GM21528 (cell line): ENCODE results near the gene EIF1.

Experiments
- ATAC-seq: cut with Tn5 transposase; IDR thresholded peaks from one replicate; pipeline ENCODE4 v1.9.1; 2021; ENCODE audit warnings: mild to moderate bottlenecking, moderate library complexity; ENCODE audit not compliant: unreplicated experiment, low FRiP score

Gene EIF1

GRCh38 chr17:41654678-41655607 lies 33.7 kb upstream of the EIF1 start:
- ATAC-seq, result no peak

DNA sequence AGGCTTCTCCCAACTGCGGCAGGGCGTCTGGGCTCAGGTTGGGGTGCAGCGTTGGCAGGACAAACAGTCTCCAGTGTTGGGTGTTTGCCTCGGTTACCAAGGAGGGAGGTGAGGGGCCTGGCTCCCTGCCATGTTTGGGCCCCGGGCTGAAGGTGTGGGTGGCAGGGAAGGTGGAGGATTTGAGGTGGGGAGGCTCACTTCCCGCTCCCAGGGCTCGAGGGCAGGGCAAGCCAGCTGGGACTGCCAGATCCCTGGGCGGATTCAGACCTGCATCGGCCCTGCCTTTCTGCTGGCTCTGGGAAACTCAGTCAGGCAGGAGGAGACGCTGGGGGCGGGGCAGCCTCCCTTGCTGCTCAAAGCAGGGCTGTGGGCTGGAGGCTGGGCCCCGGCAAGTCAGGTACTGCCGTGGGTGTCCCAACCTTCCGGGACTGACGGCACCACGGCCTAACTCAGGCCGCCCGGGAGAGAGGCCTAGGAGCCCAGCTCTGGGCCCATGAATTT lies 33.0 kb upstream of the EIF1 start:
- no peak for ATAC-seq

DNA sequence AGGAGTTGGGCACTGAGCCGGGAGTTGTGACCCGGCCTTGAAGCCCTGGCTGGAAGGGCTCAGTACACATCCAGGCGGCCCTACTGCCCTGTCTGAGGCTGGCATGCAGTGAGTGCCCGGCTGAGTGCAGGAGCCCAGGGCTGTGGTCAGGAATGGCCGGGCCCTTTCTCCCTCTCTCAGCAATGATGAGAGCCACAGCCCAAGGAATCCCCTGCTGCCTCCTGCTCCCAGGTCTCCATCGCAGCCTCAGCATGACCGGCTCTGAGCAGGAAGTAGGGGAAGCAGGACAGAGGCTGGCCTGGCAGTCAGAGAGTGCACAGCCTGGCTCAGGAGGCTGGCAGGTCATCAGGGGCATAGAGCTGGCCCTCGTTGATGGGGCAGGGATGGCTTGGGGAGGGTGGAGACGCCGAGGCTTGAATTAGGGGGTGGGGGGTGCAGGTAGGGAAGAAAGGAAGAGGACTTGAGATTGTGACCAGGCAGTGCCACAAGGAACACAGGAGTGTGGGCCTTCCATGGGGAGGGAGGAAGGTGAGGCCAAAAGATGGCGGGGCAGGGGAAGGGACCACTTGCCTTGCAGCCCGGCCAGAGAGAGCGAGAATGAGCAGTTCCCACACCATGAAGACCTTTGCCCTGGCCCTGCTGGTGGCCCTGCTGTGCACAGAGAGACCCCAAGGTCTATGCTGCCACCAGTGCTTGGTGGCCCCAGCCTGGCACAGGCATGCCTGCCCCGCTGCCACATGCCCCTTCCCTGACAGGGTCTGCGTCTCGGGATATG lies 32.2 kb upstream of the EIF1 start:
- no peak for ATAC-seq

DNA sequence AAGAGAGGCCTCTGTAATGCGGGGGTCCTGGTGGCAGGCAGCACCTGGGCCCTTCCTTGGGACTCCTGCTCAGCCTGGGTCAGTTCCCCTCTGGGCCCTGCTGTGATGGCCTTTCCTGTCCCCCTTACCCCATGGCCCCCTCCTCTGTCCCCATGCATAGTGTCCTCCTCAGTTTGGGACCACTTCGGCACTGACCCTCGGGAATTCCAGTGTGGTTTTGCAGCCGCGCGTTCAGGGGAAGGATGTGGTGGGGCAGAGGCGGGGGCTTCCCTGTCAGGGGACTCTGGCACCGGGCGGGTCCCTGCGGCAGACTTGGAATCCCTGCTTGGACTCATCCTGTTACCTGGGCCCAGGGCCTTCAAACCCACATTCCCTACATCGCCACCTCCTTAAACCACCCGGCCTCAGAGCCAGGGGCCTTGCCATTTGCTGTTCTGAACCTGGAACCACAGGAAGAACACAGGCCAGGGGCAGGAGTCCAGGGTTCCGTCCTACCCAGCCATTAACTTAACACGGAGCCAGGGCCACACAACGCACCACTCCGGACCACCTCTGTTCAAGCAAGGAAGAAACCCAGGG lies 31.4 kb upstream of the EIF1 start:
- ATAC-seq, result no peak

DNA sequence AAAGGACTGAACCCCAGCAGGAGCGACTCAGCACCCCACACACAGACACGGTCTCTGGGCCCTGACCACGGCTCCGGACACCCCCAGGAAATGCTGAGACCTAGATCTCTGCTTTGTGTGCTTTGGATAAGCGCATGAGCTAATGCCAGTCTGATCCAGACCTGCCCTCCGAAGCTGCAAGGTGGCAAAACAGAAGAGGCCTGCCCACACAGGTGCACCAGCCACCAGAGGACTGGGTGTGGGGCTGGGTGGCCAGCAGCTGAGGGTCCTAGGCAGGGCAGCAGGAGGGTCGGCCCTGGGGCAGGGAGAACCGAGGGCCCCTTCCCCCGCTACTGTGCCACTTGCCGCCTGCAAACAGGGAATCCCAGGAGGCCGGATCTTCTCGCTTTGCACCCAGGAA lies 30.7 kb upstream of the EIF1 start:
- ATAC-seq, result no peak

GRCh38 chr17:41658846-41659245 lies 29.8 kb upstream of the EIF1 start:
- no peak for ATAC-seq

DNA sequence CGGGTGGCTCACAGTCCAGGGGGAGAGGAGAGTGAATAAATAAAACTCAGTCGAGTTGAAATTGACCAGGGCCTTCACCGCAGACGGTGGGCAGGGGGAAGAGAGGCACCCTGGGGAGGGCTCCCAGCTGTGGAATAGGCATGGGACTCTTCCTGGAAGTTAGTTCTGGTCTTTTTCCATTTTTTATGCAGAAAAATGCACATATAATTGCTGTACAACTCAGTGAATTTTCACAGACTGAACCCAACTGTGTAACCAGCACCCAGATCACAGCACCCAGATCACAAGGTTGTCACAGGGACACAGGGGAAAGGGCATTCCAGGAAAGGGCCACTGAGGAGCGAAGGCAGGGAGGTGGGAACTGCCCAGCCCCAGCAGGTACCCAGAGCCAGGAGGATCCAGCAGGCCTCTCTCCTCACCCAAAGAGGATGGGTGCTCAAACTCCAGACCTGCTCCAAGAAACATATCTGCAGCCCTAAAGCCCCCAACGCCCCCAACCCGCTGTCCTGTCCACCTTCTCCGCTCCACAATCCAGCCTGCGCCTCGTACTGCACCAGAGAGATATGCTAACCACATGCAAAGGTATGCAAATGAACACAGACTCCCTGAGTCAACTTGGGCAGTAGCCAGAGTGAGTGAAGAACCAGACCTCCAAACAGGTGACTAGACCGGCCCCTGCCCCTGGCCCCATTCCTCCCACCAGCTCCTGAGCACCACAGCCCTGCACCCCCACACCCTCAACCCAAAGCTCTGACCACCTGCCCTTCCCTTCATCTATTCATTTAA lies 29.1 kb upstream of the EIF1 start:
- ATAC-seq, result no peak

- ATAC-seq, result no peak
Measured at GRCh38 chr17:41660221-41660711, 28.4 kb upstream of the EIF1 start.

DNA sequence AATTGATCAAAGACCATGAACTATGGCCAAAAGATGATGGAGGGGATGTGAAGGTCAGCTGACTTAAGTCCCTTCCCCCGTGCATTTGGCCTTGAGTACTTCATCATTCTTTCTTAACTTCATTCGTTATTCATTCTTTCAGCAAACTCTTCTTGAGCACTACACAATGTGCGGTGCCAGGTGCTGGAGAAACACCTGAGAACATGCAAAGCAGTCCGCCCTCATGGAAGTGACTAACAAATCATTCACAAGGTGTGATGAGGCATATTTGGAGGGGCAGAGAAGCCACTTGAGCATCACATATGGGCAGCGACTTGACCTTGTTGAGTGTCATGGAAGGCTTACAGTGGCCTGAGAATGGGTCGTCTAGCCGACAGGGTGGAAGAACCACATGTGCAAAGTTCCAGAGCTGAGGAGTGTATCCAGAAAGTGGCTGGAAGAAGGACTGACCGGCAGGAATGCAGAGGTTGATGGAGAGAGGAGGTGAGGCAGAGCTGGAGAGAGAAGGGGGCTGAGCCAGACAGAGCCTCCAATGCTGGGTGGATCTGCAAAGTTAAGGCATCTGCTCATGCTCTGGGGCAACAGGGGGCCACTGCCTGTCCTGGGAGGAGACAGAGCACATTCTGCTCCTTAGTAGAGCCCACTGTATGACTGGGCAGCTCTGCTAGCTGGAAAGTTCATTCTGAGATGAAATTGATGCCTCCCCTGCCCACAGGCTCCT lies 25.1 kb upstream of the EIF1 start:
- ATAC-seq, result no peak

- no peak for ATAC-seq
Measured at GRCh38 chr17:41664172-41664457, 24.6 kb upstream of the EIF1 start.

GRCh38 chr17:41664587-41665565 lies 23.8 kb upstream of the EIF1 start:
- ATAC-seq, result no peak

DNA sequence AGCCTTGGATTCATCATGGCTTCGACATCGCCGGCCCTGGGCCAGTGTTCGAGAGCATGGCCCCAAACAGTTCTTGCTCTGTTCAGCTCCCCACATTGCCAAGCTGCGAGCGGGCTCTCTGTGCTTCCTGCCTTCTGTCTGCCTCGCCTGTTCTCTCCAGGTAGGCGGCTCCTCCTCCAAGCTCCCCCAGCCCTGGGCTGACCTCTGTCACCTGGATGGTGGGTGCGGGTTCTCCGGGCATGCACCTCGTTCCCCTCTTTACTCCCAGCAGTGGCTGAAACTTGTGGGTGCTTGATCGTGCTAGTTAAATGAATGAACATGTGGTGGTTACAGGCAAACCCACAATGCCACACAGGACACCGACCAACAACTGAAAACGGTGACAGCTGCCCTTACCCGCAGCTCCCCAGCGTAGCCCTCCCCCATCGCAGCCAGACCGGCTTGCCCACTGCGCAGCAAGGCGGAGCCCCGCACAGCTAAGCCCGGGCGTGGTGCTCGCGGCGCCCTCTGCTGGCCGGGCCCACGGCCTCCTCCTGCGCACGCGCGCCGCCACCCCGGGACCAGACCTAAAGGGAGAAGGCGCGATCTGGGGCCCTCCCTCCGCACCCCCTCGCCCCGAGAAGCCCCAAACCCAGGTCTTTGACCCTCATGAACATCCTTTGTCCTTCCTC lies 23.0 kb upstream of the EIF1 start:
- ATAC-seq, result peak; percentile 67

DNA sequence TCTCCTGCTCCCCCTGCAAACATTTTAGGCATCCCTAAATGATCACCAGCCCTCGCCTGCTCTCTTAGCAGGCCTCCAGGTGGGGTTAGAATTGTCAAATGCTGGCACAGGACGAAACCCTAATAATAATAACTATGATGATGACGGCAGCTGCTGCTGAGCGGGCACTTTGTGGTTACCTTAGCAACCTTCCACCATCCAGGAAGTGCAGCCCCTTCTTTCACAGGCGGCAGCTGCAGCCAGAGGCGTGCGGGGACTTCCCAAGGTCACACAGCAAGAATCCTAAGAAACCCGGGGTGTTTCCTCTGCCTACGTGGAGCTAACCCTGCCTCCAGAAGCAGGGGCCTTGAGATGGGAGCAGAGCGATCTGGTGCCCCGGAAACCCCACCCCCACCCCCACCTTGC lies 22.4 kb upstream of the EIF1 start:
- ATAC-seq, result peak; percentile 47

DNA sequence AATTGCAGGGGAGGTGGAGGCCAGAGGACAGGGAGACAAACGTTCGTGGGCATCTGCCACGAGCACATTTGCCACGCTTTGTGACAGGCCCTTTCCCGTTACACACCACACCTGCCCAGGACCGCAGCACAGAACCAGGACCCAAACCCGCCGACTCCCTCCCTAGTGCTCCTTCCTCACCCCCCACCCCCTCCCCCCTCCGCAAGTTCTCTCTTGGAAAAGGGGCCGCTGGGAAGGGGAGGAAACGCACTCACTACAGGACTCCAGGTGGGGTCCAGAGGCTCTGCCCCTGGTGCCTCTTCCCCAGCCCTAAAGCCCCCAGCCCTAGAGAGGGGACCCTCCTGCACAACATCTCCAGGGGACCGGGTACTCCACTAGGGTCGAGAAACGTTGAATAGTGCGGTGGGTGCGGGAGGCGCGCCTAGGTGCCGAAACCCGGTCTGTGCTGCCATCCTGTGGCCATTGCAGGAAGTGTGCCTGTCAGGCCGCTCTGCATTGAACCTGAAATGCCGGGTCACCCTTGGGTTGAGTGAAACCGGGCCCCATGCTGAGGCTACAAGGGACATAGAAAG lies 21.9 kb upstream of the EIF1 start:
- ATAC-seq, result peak; percentile 40

GRCh38 chr17:41667280-41668041 lies 21.2 kb upstream of the EIF1 start:
- ATAC-seq, result no peak

DNA sequence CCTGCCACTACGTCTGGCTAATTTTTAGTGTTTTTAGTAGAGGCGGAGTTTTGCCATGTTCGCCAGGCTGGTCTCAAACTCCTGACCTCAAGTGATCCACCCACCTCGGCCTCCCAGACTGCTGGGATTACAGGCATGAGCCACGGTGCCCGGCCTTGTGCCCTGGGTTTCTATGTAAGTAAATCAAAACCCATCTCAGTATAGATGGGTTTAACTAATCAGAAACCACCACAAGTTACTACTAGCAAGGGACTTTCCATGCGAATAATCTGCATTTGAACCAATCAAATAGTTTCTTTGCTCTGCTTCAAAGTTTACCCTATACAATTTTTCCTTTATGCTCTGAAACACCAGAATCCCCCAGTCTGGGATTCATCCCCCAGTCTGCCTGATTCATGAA lies 16.5 kb upstream of the EIF1 start:
- no peak for ATAC-seq
